Measurements from ENCODE around the gene SPRED2. TPM values are rescaled to one million over a fixed set of nuclear protein-coding genes. Genes with fewer than 3 reads are reported as not detected.

Gene SPRED2
- total and polyA plus RNA-seq, 4 donors, result 6.7 to 7.5 (median 7.1) TPM

DNA sequence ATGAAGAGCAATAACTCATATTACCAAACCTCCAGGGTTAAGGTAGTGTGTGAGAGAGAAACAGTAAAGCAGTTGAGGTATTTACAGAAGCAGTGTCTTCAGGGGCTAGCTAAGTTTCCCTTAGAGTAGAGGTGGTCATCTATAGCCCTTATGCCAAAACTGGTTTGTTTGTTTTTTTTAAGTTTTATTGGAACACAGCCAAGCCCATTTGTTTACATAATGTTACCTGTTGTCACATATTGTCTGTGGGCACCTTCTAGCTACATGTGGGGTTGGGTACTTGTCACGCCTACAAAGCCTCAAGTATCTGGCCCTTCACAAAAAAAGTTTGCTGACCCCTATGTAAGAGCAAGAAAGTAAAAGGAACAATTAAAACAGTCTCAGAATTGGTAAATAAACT, 165.4 kb downstream of the SPRED2 start:
- WGBS, result 92% methylated on average over 1 of the region's 1 CpG
- DNase-seq (ENCODE audit: low spot score), result no peak
- Histone ChIP-seq H3K9ac (ENCODE audit: low read depth in 1 of 2, low read length in 2 of 2) (no peak overlapping the region), H3K27me3 (ENCODE audit: control insufficient read depth in 4 of 4, insufficient read depth in 4 of 4, low read length in 3 of 4) (no peaks in the 10 kb centered on the region), H3K9me3 (ENCODE audit: control insufficient read depth in 4 of 4, low read length in 3 of 4) (no peaks in the 10 kb centered on the region), H3K27ac (ENCODE audit: low read depth in 1 of 2, low read length in 2 of 2) (no peak overlapping the region), H3K36me3 (ENCODE audit: control insufficient read depth in 4 of 4, insufficient read depth in 3 of 4, low read depth in 1 of 4, low read length in 3 of 4) (peaks cover 1 to 25% (median 16%) of the 10 kb centered on the region in 4 donors), H3K4me3 (ENCODE audit: low read depth in 1 of 3, low read length in 3 of 3) (no peak overlapping the region), H3K4me1 (ENCODE audit: control insufficient read depth in 4 of 4, insufficient read depth in 4 of 4, low read length in 3 of 4) (no peaks in the 10 kb centered on the region)
- TF ChIP-seq JUND (IDR thresholded peaks at IDR 0.05) (no peak), FOXA1 (IDR thresholded peaks at IDR 0.05) (no peak), FOXA2 (IDR thresholded peaks at IDR 0.05) (no peak), HNF4G (IDR thresholded peaks at IDR 0.05) (no peak), YY1 (IDR thresholded peaks at IDR 0.05) (no peak), GABPA (IDR thresholded peaks at IDR 0.05 in 1 of 2, conservative IDR thresholded peaks at IDR 0.05 in 1 of 2) (no peak), SP1 (IDR thresholded peaks at IDR 0.05) (no peak), EGR1 (IDR thresholded peaks at IDR 0.05; ENCODE audit: low read depth in 2 of 2) (no peak), NR2F2 (IDR thresholded peaks at IDR 0.05) (no peak), TAF1 (conservative IDR thresholded peaks at IDR 0.05) (no peak), RXRA (IDR thresholded peaks at IDR 0.05) (no peak)
- TF ChIP-seq, protein P1, sequence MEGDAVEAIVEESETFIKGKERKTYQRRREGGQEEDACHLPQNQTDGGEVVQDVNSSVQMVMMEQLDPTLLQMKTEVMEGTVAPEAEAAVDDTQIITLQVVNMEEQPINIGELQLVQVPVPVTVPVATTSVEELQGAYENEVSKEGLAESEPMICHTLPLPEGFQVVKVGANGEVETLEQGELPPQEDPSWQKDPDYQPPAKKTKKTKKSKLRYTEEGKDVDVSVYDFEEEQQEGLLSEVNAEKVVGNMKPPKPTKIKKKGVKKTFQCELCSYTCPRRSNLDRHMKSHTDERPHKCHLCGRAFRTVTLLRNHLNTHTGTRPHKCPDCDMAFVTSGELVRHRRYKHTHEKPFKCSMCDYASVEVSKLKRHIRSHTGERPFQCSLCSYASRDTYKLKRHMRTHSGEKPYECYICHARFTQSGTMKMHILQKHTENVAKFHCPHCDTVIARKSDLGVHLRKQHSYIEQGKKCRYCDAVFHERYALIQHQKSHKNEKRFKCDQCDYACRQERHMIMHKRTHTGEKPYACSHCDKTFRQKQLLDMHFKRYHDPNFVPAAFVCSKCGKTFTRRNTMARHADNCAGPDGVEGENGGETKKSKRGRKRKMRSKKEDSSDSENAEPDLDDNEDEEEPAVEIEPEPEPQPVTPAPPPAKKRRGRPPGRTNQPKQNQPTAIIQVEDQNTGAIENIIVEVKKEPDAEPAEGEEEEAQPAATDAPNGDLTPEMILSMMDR (IDR thresholded peaks at IDR 0.05; ENCODE audit: low read depth, low read length, missing input control), result no peak
- TF ChIP-seq, protein P2, sequence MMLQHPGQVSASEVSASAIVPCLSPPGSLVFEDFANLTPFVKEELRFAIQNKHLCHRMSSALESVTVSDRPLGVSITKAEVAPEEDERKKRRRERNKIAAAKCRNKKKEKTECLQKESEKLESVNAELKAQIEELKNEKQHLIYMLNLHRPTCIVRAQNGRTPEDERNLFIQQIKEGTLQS (IDR thresholded peaks at IDR 0.05), result no peak
- TF ChIP-seq, protein P3, sequence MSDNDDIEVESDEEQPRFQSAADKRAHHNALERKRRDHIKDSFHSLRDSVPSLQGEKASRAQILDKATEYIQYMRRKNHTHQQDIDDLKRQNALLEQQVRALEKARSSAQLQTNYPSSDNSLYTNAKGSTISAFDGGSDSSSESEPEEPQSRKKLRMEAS (IDR thresholded peaks at IDR 0.05), result no peak

DNA sequence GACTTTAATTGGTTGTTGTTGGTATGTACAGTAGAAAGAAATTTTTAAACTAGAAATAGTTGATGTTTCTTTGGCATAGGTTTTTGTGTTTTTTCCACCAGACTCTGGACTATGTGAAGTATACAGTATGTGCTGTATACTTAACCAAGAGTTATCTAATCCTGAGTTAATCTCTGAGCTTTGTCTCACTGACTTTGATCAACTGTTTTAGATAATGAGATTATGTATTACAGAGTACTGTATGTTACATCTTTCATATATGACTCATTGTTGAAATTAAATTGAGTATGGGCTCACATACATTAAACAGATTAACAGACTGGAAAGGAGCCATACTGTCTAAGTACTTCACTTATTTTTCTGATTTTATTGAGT, 166.7 kb downstream of the SPRED2 start:
- Histone ChIP-seq H3K9me3 (ENCODE audit: control insufficient read depth in 4 of 4, low read length in 3 of 4) (no peaks in the 10 kb centered on the region), H3K27me3 (ENCODE audit: control insufficient read depth in 4 of 4, insufficient read depth in 4 of 4, low read length in 3 of 4) (no peaks in the 10 kb centered on the region), H3K9ac (ENCODE audit: low read depth in 1 of 2, low read length in 2 of 2) (no peak overlapping the region), H3K4me3 (ENCODE audit: low read depth in 1 of 3, low read length in 3 of 3) (no peak overlapping the region), H3K36me3 (ENCODE audit: control insufficient read depth in 4 of 4, insufficient read depth in 3 of 4, low read depth in 1 of 4, low read length in 3 of 4) (peaks cover 0 to 29% (median 14%) of the 10 kb centered on the region in 4 donors), H3K27ac (ENCODE audit: low read depth in 1 of 2, low read length in 2 of 2) (no peak overlapping the region), H3K4me1 (ENCODE audit: control insufficient read depth in 4 of 4, insufficient read depth in 4 of 4, low read length in 3 of 4) (no peaks in the 10 kb centered on the region)
- DNase-seq (ENCODE audit: low spot score), result no peak
- TF ChIP-seq HNF4G (IDR thresholded peaks at IDR 0.05) (no peak), HNF4A (conservative IDR thresholded peaks at IDR 0.05) (no peak), FOXA2 (IDR thresholded peaks at IDR 0.05) (no peak), FOXA1 (IDR thresholded peaks at IDR 0.05) (no peak), EGR1 (IDR thresholded peaks at IDR 0.05; ENCODE audit: low read depth in 2 of 2) (no peak), JUND (IDR thresholded peaks at IDR 0.05) (no peak), RXRA (IDR thresholded peaks at IDR 0.05) (no peak), NR2F2 (IDR thresholded peaks at IDR 0.05) (no peak), SP1 (IDR thresholded peaks at IDR 0.05) (no peak), GABPA (IDR thresholded peaks at IDR 0.05 in 1 of 2, conservative IDR thresholded peaks at IDR 0.05 in 1 of 2) (no peak), RAD21 (IDR thresholded peaks at IDR 0.05) (no peak), YY1 (IDR thresholded peaks at IDR 0.05) (no peak), TAF1 (conservative IDR thresholded peaks at IDR 0.05) (no peak)
- TF ChIP-seq, protein P2 (IDR thresholded peaks at IDR 0.05), result no peak
- TF ChIP-seq, protein P4, sequence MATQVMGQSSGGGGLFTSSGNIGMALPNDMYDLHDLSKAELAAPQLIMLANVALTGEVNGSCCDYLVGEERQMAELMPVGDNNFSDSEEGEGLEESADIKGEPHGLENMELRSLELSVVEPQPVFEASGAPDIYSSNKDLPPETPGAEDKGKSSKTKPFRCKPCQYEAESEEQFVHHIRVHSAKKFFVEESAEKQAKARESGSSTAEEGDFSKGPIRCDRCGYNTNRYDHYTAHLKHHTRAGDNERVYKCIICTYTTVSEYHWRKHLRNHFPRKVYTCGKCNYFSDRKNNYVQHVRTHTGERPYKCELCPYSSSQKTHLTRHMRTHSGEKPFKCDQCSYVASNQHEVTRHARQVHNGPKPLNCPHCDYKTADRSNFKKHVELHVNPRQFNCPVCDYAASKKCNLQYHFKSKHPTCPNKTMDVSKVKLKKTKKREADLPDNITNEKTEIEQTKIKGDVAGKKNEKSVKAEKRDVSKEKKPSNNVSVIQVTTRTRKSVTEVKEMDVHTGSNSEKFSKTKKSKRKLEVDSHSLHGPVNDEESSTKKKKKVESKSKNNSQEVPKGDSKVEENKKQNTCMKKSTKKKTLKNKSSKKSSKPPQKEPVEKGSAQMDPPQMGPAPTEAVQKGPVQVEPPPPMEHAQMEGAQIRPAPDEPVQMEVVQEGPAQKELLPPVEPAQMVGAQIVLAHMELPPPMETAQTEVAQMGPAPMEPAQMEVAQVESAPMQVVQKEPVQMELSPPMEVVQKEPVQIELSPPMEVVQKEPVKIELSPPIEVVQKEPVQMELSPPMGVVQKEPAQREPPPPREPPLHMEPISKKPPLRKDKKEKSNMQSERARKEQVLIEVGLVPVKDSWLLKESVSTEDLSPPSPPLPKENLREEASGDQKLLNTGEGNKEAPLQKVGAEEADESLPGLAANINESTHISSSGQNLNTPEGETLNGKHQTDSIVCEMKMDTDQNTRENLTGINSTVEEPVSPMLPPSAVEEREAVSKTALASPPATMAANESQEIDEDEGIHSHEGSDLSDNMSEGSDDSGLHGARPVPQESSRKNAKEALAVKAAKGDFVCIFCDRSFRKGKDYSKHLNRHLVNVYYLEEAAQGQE (IDR thresholded peaks at IDR 0.05), result no peak
- TF ChIP-seq, protein P1 (IDR thresholded peaks at IDR 0.05; ENCODE audit: low read depth, low read length, missing input control), result no peak
- TF ChIP-seq, protein P5, sequence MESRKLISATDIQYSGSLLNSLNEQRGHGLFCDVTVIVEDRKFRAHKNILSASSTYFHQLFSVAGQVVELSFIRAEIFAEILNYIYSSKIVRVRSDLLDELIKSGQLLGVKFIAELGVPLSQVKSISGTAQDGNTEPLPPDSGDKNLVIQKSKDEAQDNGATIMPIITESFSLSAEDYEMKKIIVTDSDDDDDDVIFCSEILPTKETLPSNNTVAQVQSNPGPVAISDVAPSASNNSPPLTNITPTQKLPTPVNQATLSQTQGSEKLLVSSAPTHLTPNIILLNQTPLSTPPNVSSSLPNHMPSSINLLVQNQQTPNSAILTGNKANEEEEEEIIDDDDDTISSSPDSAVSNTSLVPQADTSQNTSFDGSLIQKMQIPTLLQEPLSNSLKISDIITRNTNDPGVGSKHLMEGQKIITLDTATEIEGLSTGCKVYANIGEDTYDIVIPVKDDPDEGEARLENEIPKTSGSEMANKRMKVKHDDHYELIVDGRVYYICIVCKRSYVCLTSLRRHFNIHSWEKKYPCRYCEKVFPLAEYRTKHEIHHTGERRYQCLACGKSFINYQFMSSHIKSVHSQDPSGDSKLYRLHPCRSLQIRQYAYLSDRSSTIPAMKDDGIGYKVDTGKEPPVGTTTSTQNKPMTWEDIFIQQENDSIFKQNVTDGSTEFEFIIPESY (IDR thresholded peaks at IDR 0.05), result no peak
- TF ChIP-seq, protein P3 (IDR thresholded peaks at IDR 0.05), result no peak
